ENCODE measurements around the gene GOLT1A.

- no peak for TF ChIP-seq POLR2AphosphoS5 (IDR thresholded peaks at IDR 0.05; ENCODE audit: low read length)
- TF ChIP-seq, protein P1, sequence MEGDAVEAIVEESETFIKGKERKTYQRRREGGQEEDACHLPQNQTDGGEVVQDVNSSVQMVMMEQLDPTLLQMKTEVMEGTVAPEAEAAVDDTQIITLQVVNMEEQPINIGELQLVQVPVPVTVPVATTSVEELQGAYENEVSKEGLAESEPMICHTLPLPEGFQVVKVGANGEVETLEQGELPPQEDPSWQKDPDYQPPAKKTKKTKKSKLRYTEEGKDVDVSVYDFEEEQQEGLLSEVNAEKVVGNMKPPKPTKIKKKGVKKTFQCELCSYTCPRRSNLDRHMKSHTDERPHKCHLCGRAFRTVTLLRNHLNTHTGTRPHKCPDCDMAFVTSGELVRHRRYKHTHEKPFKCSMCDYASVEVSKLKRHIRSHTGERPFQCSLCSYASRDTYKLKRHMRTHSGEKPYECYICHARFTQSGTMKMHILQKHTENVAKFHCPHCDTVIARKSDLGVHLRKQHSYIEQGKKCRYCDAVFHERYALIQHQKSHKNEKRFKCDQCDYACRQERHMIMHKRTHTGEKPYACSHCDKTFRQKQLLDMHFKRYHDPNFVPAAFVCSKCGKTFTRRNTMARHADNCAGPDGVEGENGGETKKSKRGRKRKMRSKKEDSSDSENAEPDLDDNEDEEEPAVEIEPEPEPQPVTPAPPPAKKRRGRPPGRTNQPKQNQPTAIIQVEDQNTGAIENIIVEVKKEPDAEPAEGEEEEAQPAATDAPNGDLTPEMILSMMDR (IDR thresholded peaks at IDR 0.05 in 2 of 3, conservative IDR thresholded peaks at IDR 0.05 in 1 of 3; ENCODE audit: control insufficient read depth in 2 of 3, extremely low read depth in 1 of 3, insufficient read depth in 1 of 3, low read depth in 3 of 3, low read length in 3 of 3): no peak
- TF ChIP-seq CEBPB (IDR thresholded peaks at IDR 0.05; ENCODE audit: borderline replicate concordance in 1 of 2, low read depth in 2 of 2, low read length in 2 of 2): no peak
- no peak for TF ChIP-seq FOXK2 (IDR thresholded peaks at IDR 0.05)
- TF ChIP-seq SMAD1 (IDR thresholded peaks at IDR 0.05; ENCODE audit: low read depth, partially characterized antibody): no peak
- no peak for TF ChIP-seq USF2 (IDR thresholded peaks at IDR 0.05; ENCODE audit: borderline replicate concordance, low read depth, low read length)
- TF ChIP-seq, protein P2, sequence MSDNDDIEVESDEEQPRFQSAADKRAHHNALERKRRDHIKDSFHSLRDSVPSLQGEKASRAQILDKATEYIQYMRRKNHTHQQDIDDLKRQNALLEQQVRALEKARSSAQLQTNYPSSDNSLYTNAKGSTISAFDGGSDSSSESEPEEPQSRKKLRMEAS (IDR thresholded peaks at IDR 0.05; ENCODE audit: low read depth, low read length): no peak
- TF ChIP-seq IRF3 (IDR thresholded peaks at IDR 0.05): no peak
- no peak for TF ChIP-seq SMC3 (IDR thresholded peaks at IDR 0.05; ENCODE audit: borderline replicate concordance, low read length)
These were observed 46.1 kb downstream of the GOLT1A start for GRCh38 chr1:204167730-204168129.
